HCT116 (cell line): ENCODE results near the gene ACKR4.

ENCODE experiments used
- CTCF ChIP-seq, 3 experiments: fragments of 200-600 bp in 1 of 3; sonication (generic) in 1 of 3; IDR thresholded peaks in 2 of 3; conservative IDR thresholded peaks in 1 of 3; 2 replicates each; pipeline ENCODE4 v1.5.1; 2012 to 2017; ENCODE audit warnings: low read depth in 2 of 3, low read length in 2 of 3, antibody characterized with exemption in 1 of 3, borderline replicate concordance in 1 of 3, control low read depth in 1 of 3, mild to moderate bottlenecking in 1 of 3, mixed read lengths in 1 of 3, mixed run types in 1 of 3, moderate library complexity in 1 of 3; ENCODE audit not compliant: insufficient read depth in 1 of 3
- EZH2 ChIP-seq: fragments of 200-600 bp; sonication (generic); IDR thresholded peaks from 2 replicates; pipeline ENCODE4 v1.6.1; 2017; ENCODE audit warnings: antibody characterized with exemption, mixed run types
- SP1 ChIP-seq: IDR thresholded peaks from 2 replicates; pipeline ENCODE4 v1.6.1; 2012; ENCODE audit warnings: low read depth
- ZNF274 ChIP-seq: fragments of 200-500 bp; sonication (Bioruptor generic); IDR thresholded peaks from 2 replicates; pipeline ENCODE4 v1.6.1; 2014; ENCODE audit warnings: mild to moderate bottlenecking, low read depth, low read length, inconsistent platforms

GRCh38 chr3:132587401-132587800 lies 9.7 kb upstream of the ACKR4 start:
- TF ChIP-seq SP1: no peak
- TF ChIP-seq EZH2: no peak
- TF ChIP-seq ZNF274: no peak
- TF ChIP-seq CTCF (IDR thresholded peaks at IDR 0.05 in 2 of 3, conservative IDR thresholded peaks at IDR 0.05 in 1 of 3; ENCODE audit: borderline replicate concordance in 1 of 3, insufficient read depth in 1 of 3, low read depth in 2 of 3, low read length in 2 of 3): no peak
